GM12872 (cell line): ENCODE results near the gene SRSF1.

ENCODE experiments used
- TF ChIP-seq, protein P1 (sequence below): IDR thresholded peaks from 3 replicates; pipeline ENCODE4 v1.5.1; 2011; ENCODE audit warnings: low read depth, mild to moderate bottlenecking, low read length, moderate library complexity; ENCODE audit not compliant: insufficient read depth

The SRSF1 gene

DNA sequence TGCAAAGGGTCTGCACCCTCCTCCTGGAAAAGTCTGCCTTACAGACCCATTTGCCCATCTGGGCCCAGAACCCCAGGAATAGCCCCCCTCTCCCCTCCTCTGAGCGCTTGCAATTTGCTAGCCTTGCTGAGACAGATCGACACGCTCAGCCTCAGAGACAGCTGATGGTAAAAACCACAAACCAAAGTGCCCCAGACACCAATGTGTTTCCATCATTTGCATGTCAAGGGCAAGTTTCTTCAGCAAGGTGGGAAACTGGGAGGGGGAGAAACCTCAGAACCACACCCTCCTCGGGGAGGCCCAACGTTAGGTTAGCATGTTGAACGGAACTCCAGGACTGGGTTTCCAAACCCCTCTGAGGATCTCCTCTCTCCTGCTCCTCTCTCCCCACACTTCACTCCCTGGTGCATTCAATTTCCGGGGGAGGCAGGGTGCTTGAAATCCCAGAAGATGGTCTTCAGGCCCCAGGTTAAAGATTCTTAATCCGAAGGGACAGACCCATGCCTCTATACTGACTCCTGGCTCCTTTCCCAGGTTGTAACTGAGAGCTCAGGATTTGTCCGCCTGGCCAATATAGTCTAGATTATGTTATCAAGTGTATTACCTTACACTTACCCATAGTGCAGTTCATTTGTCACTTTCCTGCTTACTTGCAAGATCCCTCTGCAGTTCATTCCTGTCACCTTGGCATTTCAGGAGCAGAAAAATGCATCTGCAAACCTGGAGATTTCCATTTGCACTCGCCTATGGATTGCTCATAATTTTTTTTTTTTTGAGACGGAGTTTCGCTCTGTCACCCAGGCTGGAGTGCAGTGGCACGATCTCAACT, 50.5 kb downstream of the SRSF1 start:
- TF ChIP-seq, protein P1, sequence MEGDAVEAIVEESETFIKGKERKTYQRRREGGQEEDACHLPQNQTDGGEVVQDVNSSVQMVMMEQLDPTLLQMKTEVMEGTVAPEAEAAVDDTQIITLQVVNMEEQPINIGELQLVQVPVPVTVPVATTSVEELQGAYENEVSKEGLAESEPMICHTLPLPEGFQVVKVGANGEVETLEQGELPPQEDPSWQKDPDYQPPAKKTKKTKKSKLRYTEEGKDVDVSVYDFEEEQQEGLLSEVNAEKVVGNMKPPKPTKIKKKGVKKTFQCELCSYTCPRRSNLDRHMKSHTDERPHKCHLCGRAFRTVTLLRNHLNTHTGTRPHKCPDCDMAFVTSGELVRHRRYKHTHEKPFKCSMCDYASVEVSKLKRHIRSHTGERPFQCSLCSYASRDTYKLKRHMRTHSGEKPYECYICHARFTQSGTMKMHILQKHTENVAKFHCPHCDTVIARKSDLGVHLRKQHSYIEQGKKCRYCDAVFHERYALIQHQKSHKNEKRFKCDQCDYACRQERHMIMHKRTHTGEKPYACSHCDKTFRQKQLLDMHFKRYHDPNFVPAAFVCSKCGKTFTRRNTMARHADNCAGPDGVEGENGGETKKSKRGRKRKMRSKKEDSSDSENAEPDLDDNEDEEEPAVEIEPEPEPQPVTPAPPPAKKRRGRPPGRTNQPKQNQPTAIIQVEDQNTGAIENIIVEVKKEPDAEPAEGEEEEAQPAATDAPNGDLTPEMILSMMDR, result no peak

DNA sequence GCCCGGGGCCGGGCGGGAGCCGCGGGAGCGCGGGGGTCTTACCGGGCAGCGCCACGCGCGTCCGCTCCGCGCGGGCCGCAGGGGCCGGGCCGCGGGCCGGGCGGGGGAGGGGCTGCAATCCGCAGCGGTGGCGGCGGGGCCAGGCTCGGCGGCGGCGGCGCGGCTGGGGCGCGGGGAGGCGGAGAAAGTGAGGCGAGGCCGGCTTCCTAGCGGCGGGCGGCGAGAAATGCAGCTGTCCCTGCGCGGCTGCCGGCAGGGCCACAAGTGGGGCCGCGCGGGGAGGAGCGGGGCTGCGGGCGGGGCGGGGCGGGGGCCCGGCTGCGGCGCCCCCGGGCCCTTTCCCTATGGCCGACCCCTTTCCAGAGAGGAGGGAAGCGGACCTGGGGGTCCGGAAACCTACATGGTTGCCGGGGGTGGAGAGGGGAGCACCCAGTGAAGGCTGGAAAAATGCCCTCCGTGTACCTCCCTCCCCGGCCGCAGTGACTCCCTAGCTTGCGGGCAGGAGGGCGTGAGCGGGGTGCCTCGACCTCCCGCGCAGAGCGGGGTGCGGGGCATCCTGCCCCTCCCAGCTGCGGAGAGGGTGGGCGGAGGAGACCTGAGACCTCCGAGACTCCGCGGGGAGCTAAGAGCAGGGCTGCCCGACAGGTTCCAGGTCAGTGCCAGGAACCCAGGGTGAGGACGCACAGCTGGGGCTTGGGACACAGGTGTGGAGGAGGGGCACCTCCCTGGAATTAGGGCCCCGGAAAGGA, 51.7 kb downstream of the SRSF1 start, which contains the start of gene CUEDC1:
Gene CUEDC1, minus strand, starts transcription at position 230 of the 749 bp plus-strand sequence. CDS start 69,848 bp downstream, outside the sequence.
- TF ChIP-seq, protein P1, result peak; percentile 29; the same call in 1 of the 3 replicates

DNA sequence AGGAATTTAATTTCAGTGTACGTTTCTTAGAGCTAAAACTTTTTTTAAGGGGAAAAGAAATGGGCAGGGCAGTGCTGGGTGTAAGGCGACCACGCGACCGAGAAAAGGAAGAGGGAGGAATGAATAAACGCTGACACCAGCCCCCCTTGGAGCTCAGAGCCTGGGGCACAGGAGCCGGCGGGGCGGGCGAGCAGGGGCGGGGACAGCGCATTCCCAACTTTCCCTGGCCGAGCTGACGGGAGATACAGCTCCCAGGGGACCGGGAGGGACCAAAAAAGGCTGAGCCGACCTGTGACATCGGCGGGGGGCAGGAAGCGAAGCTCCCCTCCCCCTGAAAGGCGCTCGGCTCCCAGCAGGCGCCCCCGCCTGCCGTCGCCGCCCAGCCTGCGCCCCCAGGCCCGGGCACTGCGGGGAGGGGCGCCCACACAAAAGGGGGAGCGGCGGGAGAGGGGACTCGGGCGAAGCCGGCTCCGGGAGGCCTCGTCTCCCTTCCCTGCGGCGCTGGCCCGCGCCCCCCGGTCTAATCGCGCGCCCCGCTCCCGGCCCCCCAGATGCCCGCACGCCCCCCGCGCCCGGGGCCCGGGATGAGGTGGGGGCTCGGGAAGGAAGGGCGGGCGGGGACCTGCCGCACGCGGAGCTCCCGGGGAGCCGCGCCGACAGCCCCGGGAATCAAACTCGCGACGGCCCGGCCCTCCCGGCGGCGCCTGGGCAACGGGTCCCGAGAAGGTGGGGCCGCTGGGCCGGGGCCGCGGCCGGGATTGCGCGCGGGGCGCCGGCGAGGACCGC, 52.5 kb downstream of the SRSF1 start:
- TF ChIP-seq, protein P1, result no peak

DNA sequence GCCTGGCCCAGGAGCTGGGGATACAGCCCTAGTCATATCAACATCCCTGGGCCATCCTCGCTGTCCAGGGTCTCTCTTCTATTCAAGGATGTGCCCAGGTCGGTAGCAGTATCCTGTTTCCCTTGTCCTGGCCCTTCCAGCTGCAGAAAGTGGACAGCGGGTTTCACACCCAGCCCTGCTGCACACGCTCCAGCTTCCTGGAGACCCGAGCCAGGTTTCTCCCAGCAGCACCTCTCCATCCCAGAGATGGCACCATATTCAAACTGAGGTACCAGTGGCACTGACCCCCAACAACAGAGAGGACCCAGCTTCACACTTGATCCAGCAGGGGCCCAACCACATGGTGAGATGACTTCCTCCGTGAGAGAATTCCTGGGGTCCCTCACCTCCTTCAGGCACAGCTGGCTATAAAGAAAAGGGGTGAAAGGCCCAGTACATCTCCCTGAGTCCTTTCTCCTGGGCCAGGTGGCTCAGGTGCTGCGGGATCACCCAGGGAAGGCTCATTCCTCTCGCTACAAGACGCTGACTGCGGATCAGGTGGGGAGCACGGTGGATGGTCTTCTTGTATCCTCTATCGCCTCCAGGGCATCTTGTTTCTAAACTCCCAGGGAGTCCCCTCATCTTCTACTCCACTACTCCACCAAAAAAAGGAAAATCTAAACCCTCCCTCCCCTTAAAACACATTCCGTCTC, 53.2 kb downstream of the SRSF1 start:
- TF ChIP-seq, protein P1, result no peak
